HG02938 (cell line): ENCODE results near the gene UTF1.

Source experiments
- ATAC-seq: cut with Tn5 transposase; IDR thresholded peaks from one replicate; pipeline ENCODE4 v1.9.1; 2021; ENCODE audit warnings: mild to moderate bottlenecking, moderate library complexity; ENCODE audit not compliant: unreplicated experiment

The UTF1 gene

DNA sequence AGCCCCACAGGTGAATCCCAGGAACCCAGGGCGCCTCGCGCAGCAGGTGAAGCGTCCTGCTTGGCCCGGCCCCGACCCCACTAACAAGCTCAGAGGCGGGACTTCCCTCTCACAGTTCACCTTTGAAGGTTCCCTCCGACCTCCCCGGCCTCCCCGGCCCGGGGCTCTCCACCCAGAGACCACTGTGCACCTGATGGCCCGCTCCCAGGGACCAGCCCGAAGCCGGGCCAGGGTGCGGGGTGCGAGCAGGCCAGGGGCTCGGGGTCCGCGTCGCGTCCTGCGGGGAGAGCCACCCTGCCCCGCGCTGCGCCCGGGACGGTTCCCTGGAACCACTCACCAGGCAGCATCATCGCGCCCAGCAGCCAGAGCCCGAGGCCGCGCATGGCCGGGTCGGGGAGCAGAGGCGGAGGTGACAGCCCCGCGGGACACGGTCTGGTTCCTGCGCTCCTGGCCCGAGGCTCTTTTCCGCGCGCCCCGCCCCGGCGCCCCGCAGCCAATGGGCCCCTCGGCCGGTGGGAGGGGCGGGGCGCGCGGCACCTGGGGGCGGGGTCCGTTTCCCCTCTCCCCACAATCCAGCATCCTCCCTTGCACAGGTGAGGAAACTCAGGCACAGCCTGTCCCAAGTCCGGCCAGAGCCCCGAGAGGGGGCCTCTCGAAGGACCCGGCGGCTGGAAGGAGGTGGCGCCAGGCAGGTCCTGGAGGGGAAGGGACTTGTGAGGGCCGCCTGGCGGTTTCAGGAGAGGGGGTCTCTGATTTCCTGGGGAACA, 46.6 kb downstream of the UTF1 start, which contains the start of gene ADAM8:
ADAM8 (minus strand) TSS at position 434 of the 767 bp plus-strand sequence; CDS start at position 383, 51 bp downstream.
- peak; percentile 34 for ATAC-seq

GRCh38 chr10:133277277-133277992, 47.4 kb downstream of the UTF1 start:
- no peak for ATAC-seq

DNA sequence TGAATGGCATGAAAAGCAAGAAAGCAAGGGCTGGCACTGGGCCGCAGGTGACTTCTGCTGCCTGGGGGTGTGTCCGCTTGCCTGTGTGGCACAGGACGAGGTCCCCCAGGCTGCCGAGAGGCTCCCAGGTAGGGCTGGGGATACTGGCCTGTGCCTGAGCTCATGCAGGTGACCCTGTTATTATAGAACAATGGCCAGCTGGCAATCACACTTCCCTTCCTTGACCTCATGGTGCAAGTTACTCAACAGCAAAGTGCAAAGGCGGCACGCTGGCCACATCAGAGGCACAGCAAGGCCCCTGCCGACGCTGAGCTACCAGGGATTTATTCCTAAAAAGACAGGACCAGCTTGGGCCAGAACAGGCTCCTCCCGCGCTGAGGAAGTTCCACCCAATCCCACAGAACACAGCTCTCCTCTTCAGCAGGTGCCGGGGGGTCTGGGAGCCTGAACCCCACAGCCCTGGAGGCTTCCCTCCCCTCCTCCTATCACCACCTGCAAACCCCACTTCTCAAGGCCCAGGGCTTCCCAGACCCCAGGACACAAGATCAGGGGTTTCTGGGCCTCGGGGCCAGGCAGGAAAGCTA, 48.1 kb downstream of the UTF1 start:
- no peak for ATAC-seq

GRCh38 chr10:133278577-133279265, 48.7 kb downstream of the UTF1 start:
- ATAC-seq, result peak; percentile 49

- ATAC-seq, result no peak
Observed at GRCh38 chr10:133279326-133280226, 49.6 kb downstream of the UTF1 start.

GRCh38 chr10:133280391-133281059, 50.5 kb downstream of the UTF1 start:
- ATAC-seq, result no peak

DNA sequence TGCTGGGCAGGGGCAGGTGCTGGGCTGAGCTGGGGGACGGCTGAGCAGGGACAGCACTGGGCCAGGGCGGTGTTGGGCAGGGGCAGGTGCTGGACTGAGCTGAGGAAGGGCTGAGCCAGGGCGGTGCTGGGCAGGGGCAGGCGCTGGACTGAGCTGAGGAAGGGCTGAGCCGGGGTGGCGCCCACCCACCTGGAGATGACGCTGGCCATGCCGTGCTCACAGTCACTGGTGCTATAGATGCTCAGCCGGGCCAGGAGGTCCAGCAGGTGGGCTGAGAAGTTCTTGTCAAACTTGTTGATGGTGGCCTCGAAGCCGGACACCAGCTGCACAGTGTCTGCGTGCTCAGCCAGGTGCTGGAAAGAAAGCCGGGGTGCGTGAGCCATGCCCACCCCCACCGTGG, 51.1 kb downstream of the UTF1 start:
- no peak for ATAC-seq
